ENCODE measurements around the gene DENND2C.

DENND2C gene

DNA sequence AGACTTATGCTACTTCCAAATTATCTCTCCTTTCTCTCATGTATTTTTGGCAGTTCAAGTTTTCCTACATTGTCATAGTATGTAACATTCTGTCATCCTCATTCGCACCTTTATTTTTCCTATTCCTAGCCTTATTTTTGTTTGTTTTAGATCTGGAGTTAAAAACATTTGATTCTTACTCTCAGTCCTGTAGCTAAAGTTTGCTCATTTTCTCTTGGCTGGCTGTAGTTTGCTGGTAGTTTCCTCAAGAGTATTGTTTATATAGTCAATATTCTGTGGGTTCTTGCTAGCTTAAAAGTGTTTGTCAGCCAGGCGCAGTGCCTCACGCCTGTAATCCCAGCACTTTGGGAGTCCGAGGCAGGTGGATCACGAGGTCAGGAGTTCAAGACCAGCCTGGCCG, 129.0 kb downstream of the DENND2C start:
- Histone ChIP-seq H3K4me1 (ENCODE audit: control insufficient read depth, low read length) (no peaks in the 10 kb centered on the region), H4K20me1 (ENCODE audit: control insufficient read depth, insufficient read depth, low read depth, low read length) (no peaks in the 10 kb centered on the region), H3K9me3 (ENCODE audit: control insufficient read depth, insufficient read depth, low read length) (no peaks in the 10 kb centered on the region), H3K9me2 (replicated peaks; ENCODE audit: control insufficient read depth, low read length) (no peaks in the 10 kb centered on the region), H3K4me3 (ENCODE audit: low read length) (no peak overlapping the region), H3F3A (ENCODE audit: control insufficient read depth, insufficient read depth) (no peaks in the 10 kb centered on the region), H3K36me3 (ENCODE audit: control insufficient read depth, low read length) (no peaks in the 10 kb centered on the region), H3K27ac (ENCODE audit: low read depth, low read length) (no peak overlapping the region), H3K79me2 (ENCODE audit: control insufficient read depth, low read length) (no peaks in the 10 kb centered on the region), H3K27me3 (ENCODE audit: control insufficient read depth, low read length) (0 out of 2 replicates have a peak, but pooled peaks cover 6% of the 10 kb centered on the region), H3K4me2 (ENCODE audit: low read length) (no peak overlapping the region)
- TF ChIP-seq CTCF (IDR thresholded peaks at IDR 0.05; ENCODE audit: low read depth, low read length, poor library complexity, severe bottlenecking): no peak
- no peak for TF ChIP-seq EZH2phosphoT487 (IDR thresholded peaks at IDR 0.05; ENCODE audit: borderline replicate concordance, low read length)

GRCh38 chr1:114540272-114540671, 129.6 kb downstream of the DENND2C start:
- Histone ChIP-seq H3K27ac (ENCODE audit: low read depth, low read length) (no peak overlapping the region), H3K36me3 (ENCODE audit: control insufficient read depth, low read length) (no peaks in the 10 kb centered on the region), H3K9me3 (ENCODE audit: control insufficient read depth, insufficient read depth, low read length) (no peaks in the 10 kb centered on the region), H3K9me2 (replicated peaks; ENCODE audit: control insufficient read depth, low read length) (no peaks in the 10 kb centered on the region), H3K4me2 (ENCODE audit: low read length) (no peak overlapping the region), H3K79me2 (ENCODE audit: control insufficient read depth, low read length) (no peaks in the 10 kb centered on the region), H4K20me1 (ENCODE audit: control insufficient read depth, insufficient read depth, low read depth, low read length) (no peaks in the 10 kb centered on the region), H3K27me3 (ENCODE audit: control insufficient read depth, low read length) (0 out of 2 replicates have a peak, but pooled peaks cover 6% of the 10 kb centered on the region), H3K4me3 (ENCODE audit: low read length) (no peak overlapping the region), H3K4me1 (ENCODE audit: control insufficient read depth, low read length) (no peaks in the 10 kb centered on the region), H3F3A (ENCODE audit: control insufficient read depth, insufficient read depth) (no peaks in the 10 kb centered on the region)
- TF ChIP-seq EZH2phosphoT487 (IDR thresholded peaks at IDR 0.05; ENCODE audit: borderline replicate concordance, low read length): no peak

GRCh38 chr1:114536043-114536442, 133.8 kb downstream of the DENND2C start:
- TF ChIP-seq EZH2phosphoT487 (IDR thresholded peaks at IDR 0.05; ENCODE audit: borderline replicate concordance, low read length): no peak
- TF ChIP-seq CTCF (IDR thresholded peaks at IDR 0.05; ENCODE audit: low read depth, low read length, poor library complexity, severe bottlenecking): no peak
- Histone ChIP-seq H3K9me2 (replicated peaks; ENCODE audit: control insufficient read depth, low read length) (no peaks in the 10 kb centered on the region), H3K4me3 (ENCODE audit: low read length) (no peak overlapping the region), H3K4me2 (ENCODE audit: low read length) (no peak overlapping the region), H4K20me1 (ENCODE audit: control insufficient read depth, insufficient read depth, low read depth, low read length) (no peaks in the 10 kb centered on the region), H3K79me2 (ENCODE audit: control insufficient read depth, low read length) (no peaks in the 10 kb centered on the region), H3K36me3 (ENCODE audit: control insufficient read depth, low read length) (no peaks in the 10 kb centered on the region), H3K4me1 (ENCODE audit: control insufficient read depth, low read length) (no peaks in the 10 kb centered on the region), H3K9me3 (ENCODE audit: control insufficient read depth, insufficient read depth, low read length) (no peaks in the 10 kb centered on the region), H3F3A (ENCODE audit: control insufficient read depth, insufficient read depth) (no peaks in the 10 kb centered on the region), H3K27ac (ENCODE audit: low read depth, low read length) (no peak overlapping the region), H3K27me3 (ENCODE audit: control insufficient read depth, low read length) (0 out of 2 replicates have a peak, but pooled peaks cover 6% of the 10 kb centered on the region)

GRCh38 chr1:114535401-114535800, 134.4 kb downstream of the DENND2C start:
- Histone ChIP-seq H3K36me3 (ENCODE audit: control insufficient read depth, low read length) (no peaks in the 10 kb centered on the region), H3F3A (ENCODE audit: control insufficient read depth, insufficient read depth) (no peaks in the 10 kb centered on the region), H3K4me1 (ENCODE audit: control insufficient read depth, low read length) (no peaks in the 10 kb centered on the region), H3K27ac (ENCODE audit: low read depth, low read length) (no peak overlapping the region), H3K9me2 (replicated peaks; ENCODE audit: control insufficient read depth, low read length) (no peaks in the 10 kb centered on the region), H3K4me2 (ENCODE audit: low read length) (no peak overlapping the region), H3K79me2 (ENCODE audit: control insufficient read depth, low read length) (no peaks in the 10 kb centered on the region), H3K9me3 (ENCODE audit: control insufficient read depth, insufficient read depth, low read length) (no peaks in the 10 kb centered on the region), H4K20me1 (ENCODE audit: control insufficient read depth, insufficient read depth, low read depth, low read length) (no peaks in the 10 kb centered on the region), H3K27me3 (ENCODE audit: control insufficient read depth, low read length) (0 out of 2 replicates have a peak, but pooled peaks cover 3% of the 10 kb centered on the region), H3K4me3 (ENCODE audit: low read length) (no peak overlapping the region)
- no peak for TF ChIP-seq EZH2phosphoT487 (IDR thresholded peaks at IDR 0.05; ENCODE audit: borderline replicate concordance, low read length)
- TF ChIP-seq CTCF (IDR thresholded peaks at IDR 0.05; ENCODE audit: low read depth, low read length, poor library complexity, severe bottlenecking): no peak
